K562 (cell line): ENCODE measurements around the gene ZNF43. TPM values are rescaled to one million over a fixed set of nuclear protein-coding genes. Genes with fewer than 3 reads are reported as not detected.

ENCODE experiments used
- ATAC-seq: fragments of 200-7000 bp; cut with Tn5 transposase; 3 replicates; pipeline ENCODE4 v1.9.1; 2020; ENCODE audit warnings: moderate library complexity
- BruUV-seq: library from RNA; stranded (reverse); fragments of 400-500 nt; replicated peaks from 2 replicates; lab custom pipeline; 2021; lab: Mats Ljungman, UMichigan
- CTCF ChIA-PET: fragments of 300-600 bp; formaldehyde crosslinking; extraction: SDS; loops from one replicate; lab custom pipeline; 2021; ENCODE audit warnings: low intra/inter-chr PET ratio; lab: Yijun Ruan, JAX
- POLR2A ChIA-PET: fragments of 300-600, 350-650 bp; sonication (Branson Sonifier 250); formaldehyde crosslinking; extraction: SDS; loops from one replicate; lab custom pipeline; 2021; ENCODE audit warnings: antibody characterized with exemption, inconsistent platforms; lab: Yijun Ruan, JAX
- DNase-seq, 4 experiments: peaks; one replicate each; pipeline versions ENCODE4 v3.0.0 to v3.0.0-alpha.2; 2011 to 2018; ENCODE audit warnings: low spot score in 3 of 4, mixed read lengths in 3 of 4; ENCODE audit errors: extremely low read depth in 1 of 4
- FAIRE-seq: peaks from 2 replicates; lab custom pipeline; 2011; peaks lifted over from hg19 to GRCh38; lab: Jason Lieb, UNC
- H2AFZ ChIP-seq: 2 replicates; pipeline ENCODE4 v1.6.0; 2011; ENCODE audit warnings: low read depth, low read length, control low read depth, inconsistent platforms
- H3K27ac ChIP-seq: fragments of 200-600 bp; 3 replicates; pipeline ENCODE4 v1.8.0; 2011; ENCODE audit warnings: low read depth, mild to moderate bottlenecking, control low read depth, inconsistent platforms, low read length, moderate library complexity, mixed read lengths; ENCODE audit errors: extremely low read depth
- H3K27me3 ChIP-seq, 2 experiments: fragments of 300-600 bp in 1 of 2; 2 replicates in 1 of 2; 3 replicates in 1 of 2; pipeline versions ENCODE4 v1.6.0 to v1.8.0; 2011; ENCODE audit warnings: inconsistent platforms in 2 of 2, low read length in 2 of 2, mild to moderate bottlenecking in 1 of 2, mixed read lengths in 1 of 2, moderate library complexity in 1 of 2; ENCODE audit not compliant: control insufficient read depth in 2 of 2, insufficient read depth in 2 of 2
- H3K36me3 ChIP-seq: fragments of 300-600 bp; 3 replicates; pipeline ENCODE4 v1.8.0; 2011; ENCODE audit warnings: mild to moderate bottlenecking, low read length, inconsistent platforms; ENCODE audit not compliant: control insufficient read depth, insufficient read depth
- H3K4me1 ChIP-seq, 2 experiments: fragments of 200-600 bp in 1 of 2; replicated peaks in 1 of 2; 2 replicates in 1 of 2; 3 replicates in 1 of 2; pipeline versions ENCODE4 v1.5.1 to v1.8.0; 2011; ENCODE audit warnings: inconsistent platforms in 2 of 2, low read length in 2 of 2, mild to moderate bottlenecking in 1 of 2, mixed read lengths in 1 of 2, moderate library complexity in 1 of 2; ENCODE audit not compliant: control insufficient read depth in 2 of 2, insufficient read depth in 2 of 2
- H3K4me2 ChIP-seq: 2 replicates; pipeline ENCODE4 v1.6.1; 2011; ENCODE audit warnings: low read length, control low read depth, inconsistent platforms, mixed read lengths; ENCODE audit not compliant: insufficient read depth
- H3K4me3 ChIP-seq: fragments of 200-600 bp; sonication (generic), shearing (Covaris generic); 2 replicates; pipeline ENCODE4 v1.5.1; 2016; ENCODE audit warnings: control low read depth, inconsistent platforms
- H3K79me2 ChIP-seq: fragments of 200-600 bp; 3 replicates; pipeline ENCODE4 v1.8.0; 2011; ENCODE audit warnings: low read length, inconsistent platforms; ENCODE audit not compliant: control insufficient read depth, insufficient read depth
- H3K9ac ChIP-seq, 2 experiments: 2 replicates each; pipeline versions ENCODE4 v1.6.0 to v1.6.1; 2011; ENCODE audit warnings: low read depth in 2 of 2, low read length in 2 of 2, control low read depth in 1 of 2, inconsistent platforms in 1 of 2, mild to moderate bottlenecking in 1 of 2, mixed read lengths in 1 of 2; ENCODE audit not compliant: insufficient read depth in 1 of 2
- H3K9me1 ChIP-seq: one replicate; pipeline ENCODE4 v1.6.0; 2011; ENCODE audit warnings: inconsistent platforms, mild to moderate bottlenecking, low read length, moderate library complexity; ENCODE audit not compliant: control insufficient read depth, insufficient read depth
- H3K9me3 ChIP-seq: replicated peaks from 2 replicates; pipeline ENCODE4 v1.5.1; 2011; ENCODE audit warnings: low read depth, low read length, inconsistent platforms; ENCODE audit not compliant: control insufficient read depth, insufficient read depth
- H4K20me1 ChIP-seq: replicated peaks from 2 replicates; pipeline ENCODE4 v1.6.1; 2011; ENCODE audit warnings: low read length, inconsistent platforms, mixed read lengths; ENCODE audit not compliant: control insufficient read depth, insufficient read depth
- DNMT1 ChIP-seq: fragments of 450-650 bp; IDR thresholded peaks from 2 replicates; pipeline ENCODE4 v1.6.1; 2016; ENCODE audit warnings: antibody characterized with exemption, mild to moderate bottlenecking
- ERF ChIP-seq: fragments of 450-650 bp; formaldehyde crosslinking; IDR thresholded peaks from 2 replicates; pipeline ENCODE4 v1.4.0; 2020; ENCODE audit warnings: mild to moderate bottlenecking, mixed read lengths
- HSF4 ChIP-seq: fragments of 250-450 bp; sonication (Bioruptor Pico); IDR thresholded peaks from 2 replicates; pipeline ENCODE4 v2.1.2; 2022; ENCODE audit warnings: mild to moderate bottlenecking, moderate library complexity, borderline replicate concordance
- KAT2B ChIP-seq: IDR thresholded peaks from one replicate; pipeline ENCODE4 v1.6.1; 2012; ENCODE audit warnings: low read depth, mild to moderate bottlenecking, control low read depth, inconsistent platforms, low read length, moderate library complexity
- KDM4B ChIP-seq, 2 experiments: fragments of 450-650 bp in 1 of 2; sonication (generic) in 1 of 2; IDR thresholded peaks; 2 replicates each; pipeline ENCODE4 v1.6.1; 2016 to 2017; ENCODE audit warnings: borderline replicate concordance in 2 of 2, antibody characterized with exemption in 1 of 2, low read depth in 1 of 2, mild to moderate bottlenecking in 1 of 2
- KLF10 ChIP-seq: fragments of 250-450 bp; sonication (Bioruptor Pico); IDR thresholded peaks from 2 replicates; pipeline ENCODE4 v1.6.1; 2021; ENCODE audit warnings: matching md5 sums
- KLF13 ChIP-seq: fragments of 450-650 bp; IDR thresholded peaks from 2 replicates; pipeline ENCODE4 v1.6.1; 2016; ENCODE audit warnings: missing genetic modification characterization, low read depth, mild to moderate bottlenecking, missing compliant biosample characterization, moderate library complexity, borderline replicate concordance
- NCOA6 ChIP-seq: fragments of 450-650 bp; IDR thresholded peaks from 2 replicates; pipeline ENCODE4 v1.6.1; 2017; ENCODE audit warnings: mild to moderate bottlenecking
- NFIX ChIP-seq: fragments of 250-450 bp; sonication (Bioruptor Pico); IDR thresholded peaks from 2 replicates; pipeline ENCODE4 v1.4.0; 2020; ENCODE audit warnings: low read depth, mild to moderate bottlenecking, moderate library complexity
- NFRKB ChIP-seq: fragments of 450-650 bp; IDR thresholded peaks from 2 replicates; pipeline ENCODE4 v1.6.1; 2016; ENCODE audit warnings: low read depth
- ZNF644 ChIP-seq: fragments of 200-800 bp; sonication (Bioruptor generic); IDR thresholded peaks from 2 replicates; pipeline ENCODE4 v1.6.1; 2016; ENCODE audit warnings: low read depth, missing genetic modification characterization, missing compliant biosample characterization
- WGBS: fragments of 100-300 bp; shearing (Covaris generic); methylation state at CpG from one replicate; pipeline ENCODE4 v1.1.6; 2016; ENCODE audit warnings: low coverage, mixed read lengths; ENCODE audit not compliant: insufficient coverage; ENCODE audit errors: missing lambda C conversion rate; 5-methylcytosine and 5-hydroxymethylcytosine counted together
- in situ Hi-C: fragments of 300-500 bp; cut with MboI; formaldehyde crosslinking; loops from 4 replicates; pipeline ENCODE4 v1.15.0; 2018; ENCODE audit warnings: inconsistent platforms, mixed read lengths
- intact Hi-C: fragments of 100-400 bp; cut with micrococcal nuclease; formaldehyde crosslinking; loops from 2 replicates; pipeline ENCODE4 v1.14.2; 2022
- polyA plus RNA-seq, 8 experiments: library from polyadenylated mRNA; depleted of rRNA in 4 of 8; stranded (reverse) in 5 of 8; unstranded in 3 of 8; fragments of >200 nt; fragmentation: Nextera tagmentation in 2 of 8; fragmentation: Illumina TruSeq in 1 of 8; extraction: Ambion mirVana in 2 of 8; extraction: Trizol in 1 of 8; gene quantifications; 2 replicates each; pipeline versions ENCODE4 v1.2.1 to v1.2.3, GENCODE V29; 2011 to 2014; ENCODE audit warnings: inconsistent platforms in 1 of 8, missing spikeins in 1 of 8
- total RNA-seq, 7 experiments: library from RNA; depleted of rRNA in 6 of 7; stranded (reverse); fragments of >200 nt in 6 of 7; fragmentation: Illumina TruSeq in 2 of 7; extraction: Trizol in 2 of 7; gene quantifications; 2 replicates each; pipeline versions ENCODE4 v1.2.1 to v1.2.3, GENCODE V29; 2011 to 2021; ENCODE audit warnings: low replicate concordance in 1 of 7
- TF ChIP-seq, protein P1 (sequence below): IDR thresholded peaks from 3 replicates; pipeline ENCODE4 v1.6.1; 2011; ENCODE audit warnings: borderline replicate concordance, mild to moderate bottlenecking, moderate library complexity; ENCODE audit not compliant: insufficient read length; ENCODE audit errors: extremely low read depth
- TF ChIP-seq, protein P2 (sequence below): sonication (generic); formaldehyde crosslinking; IDR thresholded peaks from 2 replicates; pipeline ENCODE4 v1.8.1; 2023; ENCODE audit warnings: mild to moderate bottlenecking, missing genetic modification reagents, moderate library complexity
- TF ChIP-seq, protein P3 (sequence below): sonication (generic); formaldehyde crosslinking; IDR thresholded peaks from 2 replicates; pipeline ENCODE4 v1.8.0; 2022; ENCODE audit warnings: missing genetic modification reagents, mild to moderate bottlenecking, moderate library complexity, borderline replicate concordance

The ZNF43 gene
- total and polyA plus RNA-seq, 9 of the 15 experiments (the other 6 are each of a cell fraction or from before 2014, with no cell fraction given), result 3.6 to 18.6 (median 9.2) TPM

DNA sequence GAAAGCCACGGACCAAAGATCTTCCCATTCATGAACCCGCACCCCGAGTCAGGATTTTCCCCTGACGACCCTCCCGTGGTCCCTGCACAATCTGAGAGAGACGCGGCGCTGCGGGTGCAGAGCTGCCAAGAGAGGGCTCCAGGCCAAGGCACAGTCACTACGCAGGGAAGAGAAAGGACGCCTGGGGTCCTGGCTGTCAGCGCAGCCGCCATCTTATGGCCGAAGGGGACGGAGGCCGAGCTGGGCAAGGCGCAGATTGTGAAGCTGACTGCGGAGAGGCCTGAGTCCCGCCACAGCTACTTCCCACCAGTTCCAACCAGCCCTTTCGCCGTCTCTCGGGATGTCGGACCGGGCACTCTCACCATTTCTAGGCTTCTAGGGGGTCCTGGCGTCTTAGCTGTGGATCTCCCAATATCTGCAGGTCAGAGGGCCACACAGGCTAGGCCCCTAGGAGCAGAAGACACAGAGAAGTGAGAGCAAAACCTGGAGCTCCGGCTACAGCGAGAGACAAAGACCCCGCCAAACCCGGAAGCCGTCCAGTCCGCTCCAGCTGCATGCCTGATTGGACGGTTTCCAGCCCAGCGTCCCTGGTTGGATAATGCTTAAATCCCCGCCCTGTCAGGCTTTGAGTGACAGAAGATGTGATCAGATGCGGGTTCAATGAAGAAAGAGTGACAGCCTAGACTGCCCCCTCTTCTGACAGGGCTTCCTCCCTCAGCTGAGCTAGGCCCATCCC lies 68.7 kb downstream of the ZNF43 start, which contains the start of gene ZNF100:
TSS of gene ZNF100 (minus strand) at position 515 of the 736 bp plus-strand sequence. CDS start at position 365, 150 bp downstream.
- CTCF ChIA-PET, result no interaction called here
- intact Hi-C loops (no loop called here), in situ Hi-C loops (no loop called here)
- Histone ChIP-seq H3K9ac (peak within 1 kb of the TSS; percentile 94 to 99), H4K20me1 (no peaks in the 10 kb centered on the region), H3K27me3 (no peaks in the 10 kb centered on the region), H3K9me3 (no peaks in the 10 kb centered on the region; the same call in 1 of the 2 replicates), H3K4me2 (peak within 1 kb of the TSS; percentile 95), H2AFZ (peak within 1 kb of the TSS; percentile 97), H3K27ac (peak within 1 kb of the TSS; percentile 96), H3K9me1 (no peaks in the 10 kb centered on the region), H3K4me1 (peaks cover 0 to 3% of the 10 kb centered on the region in 2 experiments; a peak in 2 of 5 replicates), H3K4me3 (peak within 1 kb of the TSS; percentile 84), H3K79me2 (peaks cover 35% of the 10 kb centered on the region), H3K36me3 (peaks cover 34% of the 10 kb centered on the region)
- DNase-seq (peak; percentile 73 to 97 (median 82)), ATAC-seq (peak; percentile 98), FAIRE-seq (peak; percentile 92)
- TSS peak; percentile 46 for BruUV-seq
- POLR2A ChIA-PET, result interaction anchor here (0.6 to 1.3 kb wide), 9 partner anchors 10 to 1129 kb away, joined by 3 to 9 read pairs (median 3); partner anchors contain the start of gene ZNF43
- WGBS, result 2% methylated on average over 28 of the region's 35 CpGs
- no peak for TF ChIP-seq KAT2B
- no peak for TF ChIP-seq HSF4 (CRISPR knock-in tag)
- no peak for TF ChIP-seq NFIX (CRISPR knock-in tag)
- no peak for TF ChIP-seq DNMT1
- TF ChIP-seq, protein P1, sequence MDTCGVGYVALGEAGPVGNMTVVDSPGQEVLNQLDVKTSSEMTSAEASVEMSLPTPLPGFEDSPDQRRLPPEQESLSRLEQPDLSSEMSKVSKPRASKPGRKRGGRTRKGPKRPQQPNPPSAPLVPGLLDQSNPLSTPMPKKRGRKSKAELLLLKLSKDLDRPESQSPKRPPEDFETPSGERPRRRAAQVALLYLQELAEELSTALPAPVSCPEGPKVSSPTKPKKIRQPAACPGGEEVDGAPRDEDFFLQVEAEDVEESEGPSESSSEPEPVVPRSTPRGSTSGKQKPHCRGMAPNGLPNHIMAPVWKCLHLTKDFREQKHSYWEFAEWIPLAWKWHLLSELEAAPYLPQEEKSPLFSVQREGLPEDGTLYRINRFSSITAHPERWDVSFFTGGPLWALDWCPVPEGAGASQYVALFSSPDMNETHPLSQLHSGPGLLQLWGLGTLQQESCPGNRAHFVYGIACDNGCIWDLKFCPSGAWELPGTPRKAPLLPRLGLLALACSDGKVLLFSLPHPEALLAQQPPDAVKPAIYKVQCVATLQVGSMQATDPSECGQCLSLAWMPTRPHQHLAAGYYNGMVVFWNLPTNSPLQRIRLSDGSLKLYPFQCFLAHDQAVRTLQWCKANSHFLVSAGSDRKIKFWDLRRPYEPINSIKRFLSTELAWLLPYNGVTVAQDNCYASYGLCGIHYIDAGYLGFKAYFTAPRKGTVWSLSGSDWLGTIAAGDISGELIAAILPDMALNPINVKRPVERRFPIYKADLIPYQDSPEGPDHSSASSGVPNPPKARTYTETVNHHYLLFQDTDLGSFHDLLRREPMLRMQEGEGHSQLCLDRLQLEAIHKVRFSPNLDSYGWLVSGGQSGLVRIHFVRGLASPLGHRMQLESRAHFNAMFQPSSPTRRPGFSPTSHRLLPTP, result no peak
- TF ChIP-seq KLF13 (tag), result no peak
- TF ChIP-seq, protein P2, sequence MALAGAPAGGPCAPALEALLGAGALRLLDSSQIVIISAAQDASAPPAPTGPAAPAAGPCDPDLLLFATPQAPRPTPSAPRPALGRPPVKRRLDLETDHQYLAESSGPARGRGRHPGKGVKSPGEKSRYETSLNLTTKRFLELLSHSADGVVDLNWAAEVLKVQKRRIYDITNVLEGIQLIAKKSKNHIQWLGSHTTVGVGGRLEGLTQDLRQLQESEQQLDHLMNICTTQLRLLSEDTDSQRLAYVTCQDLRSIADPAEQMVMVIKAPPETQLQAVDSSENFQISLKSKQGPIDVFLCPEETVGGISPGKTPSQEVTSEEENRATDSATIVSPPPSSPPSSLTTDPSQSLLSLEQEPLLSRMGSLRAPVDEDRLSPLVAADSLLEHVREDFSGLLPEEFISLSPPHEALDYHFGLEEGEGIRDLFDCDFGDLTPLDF (CRISPR knock-in tag), result no peak
- TF ChIP-seq ERF (CRISPR knock-in tag), result no peak
- peak; percentile 42; the same call in 1 of the 2 replicates for TF ChIP-seq ZNF644 (tag)
- TF ChIP-seq, protein P3, sequence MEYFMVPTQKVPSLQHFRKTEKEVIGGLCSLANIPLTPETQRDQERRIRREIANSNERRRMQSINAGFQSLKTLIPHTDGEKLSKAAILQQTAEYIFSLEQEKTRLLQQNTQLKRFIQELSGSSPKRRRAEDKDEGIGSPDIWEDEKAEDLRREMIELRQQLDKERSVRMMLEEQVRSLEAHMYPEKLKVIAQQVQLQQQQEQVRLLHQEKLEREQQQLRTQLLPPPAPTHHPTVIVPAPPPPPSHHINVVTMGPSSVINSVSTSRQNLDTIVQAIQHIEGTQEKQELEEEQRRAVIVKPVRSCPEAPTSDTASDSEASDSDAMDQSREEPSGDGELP (CRISPR knock-in tag), result peak; percentile 51; the same call in 1 of the 2 replicates
- peak in 1 of 2 experiments; percentile 48; a peak in 1 of 4 replicates for TF ChIP-seq KDM4B (IDR thresholded peaks at IDR 0.05; ENCODE audit: borderline replicate concordance in 2 of 2, low read depth in 1 of 2)
- no peak for TF ChIP-seq NFRKB
- no peak for TF ChIP-seq NCOA6
- TF ChIP-seq KLF10, result no peak
